Endothelial cell (in vitro differentiated cells): ENCODE measurements around the gene FECH. TPM values are rescaled to one million over a fixed set of nuclear protein-coding genes. Genes with fewer than 3 reads are reported as not detected.
"Not testable (repeated sequence)": the region's sequence is repeated elsewhere in the genome, so short reads cannot be mapped to it uniquely, and the experiment has no call there.

Experiments used
- DNase-seq: peaks from one replicate; pipeline ENCODE4 v3.0.0; 2021; ENCODE audit warnings: low spot score
- H3K27ac Mint-ChIP-seq: one replicate; pipeline ENCODE4 v1.8.0; 2021; ENCODE audit warnings: mixed read lengths, inconsistent platforms; ENCODE audit not compliant: unreplicated experiment
- H3K27me3 Mint-ChIP-seq: one replicate; pipeline ENCODE4 v1.8.0; 2021; ENCODE audit warnings: mild to moderate bottlenecking, moderate library complexity, mixed read lengths, inconsistent platforms; ENCODE audit not compliant: unreplicated experiment
- H3K36me3 Mint-ChIP-seq: one replicate; pipeline ENCODE4 v1.8.0; 2021; ENCODE audit warnings: mild to moderate bottlenecking, low read depth, mixed read lengths, inconsistent platforms; ENCODE audit not compliant: unreplicated experiment
- H3K4me1 Mint-ChIP-seq: one replicate; pipeline ENCODE4 v1.8.0; 2021; ENCODE audit warnings: mild to moderate bottlenecking, mixed read lengths, inconsistent platforms; ENCODE audit not compliant: unreplicated experiment
- H3K4me3 Mint-ChIP-seq: one replicate; pipeline ENCODE4 v1.8.0; 2021; ENCODE audit warnings: mild to moderate bottlenecking, mixed read lengths, inconsistent platforms; ENCODE audit not compliant: unreplicated experiment
- H3K9me3 Mint-ChIP-seq: one replicate; pipeline ENCODE4 v1.8.0; 2021; ENCODE audit warnings: mixed read lengths, inconsistent platforms; ENCODE audit not compliant: unreplicated experiment
- CTCF ChIP-seq: fragments of 200-600 bp; sonication (generic); IDR thresholded peaks from one replicate; pipeline ENCODE4 v1.5.0; 2021; ENCODE audit warnings: antibody characterized with exemption; ENCODE audit not compliant: unreplicated experiment
- total RNA-seq: library from RNA; stranded (reverse); fragmentation: NEBNext Ultra II Directional; extraction: Animal tissue kit (Norgen Biotek cat#: 25700); gene quantifications from one replicate; pipeline ENCODE4 v1.2.1, GENCODE V29; 2021; ENCODE audit not compliant: unreplicated experiment

The FECH gene
- total RNA-seq, 1 donor from 2014 or later: 51.6 TPM

GRCh38 chr18:57523171-57523956, 63.1 kb downstream of the FECH start:
- Mint-ChIP-seq H3K9me3 (no peaks in the 10 kb centered on the region), H3K27ac (no peak overlapping the region), H3K27me3 (no peaks in the 10 kb centered on the region), H3K36me3 (no peaks in the 10 kb centered on the region), H3K4me1 (no peaks in the 10 kb centered on the region), H3K4me3 (no peak overlapping the region)
- no peak for DNase-seq
- TF ChIP-seq CTCF: no peak

- DNase-seq, H3K9me3 Mint-ChIP-seq, H3K27ac Mint-ChIP-seq, H3K4me3 Mint-ChIP-seq, H3K27me3 Mint-ChIP-seq, H3K36me3 Mint-ChIP-seq, H3K4me1 Mint-ChIP-seq: not testable (repeated sequence)
Observed at GRCh38 chr18:57522348-57522747, 64.2 kb downstream of the FECH start.

- H3K36me3 Mint-ChIP-seq: no peaks in the 10 kb centered on the region
- H3K4me1 Mint-ChIP-seq: peaks cover 4% of the 10 kb centered on the region
- no peak for DNase-seq
- no peaks in the 10 kb centered on the region for H3K27me3 Mint-ChIP-seq
- no peaks in the 10 kb centered on the region for H3K9me3 Mint-ChIP-seq
- H3K27ac Mint-ChIP-seq: no peak overlapping the region
- no peak for TF ChIP-seq CTCF
- H3K4me3 Mint-ChIP-seq: no peak overlapping the region
Observed at GRCh38 chr18:57519668-57520424, 66.7 kb downstream of the FECH start.

GRCh38 chr18:57518533-57518932, 68.0 kb downstream of the FECH start:
- DNase-seq: no peak
- no peak overlapping the region for H3K4me3 Mint-ChIP-seq
- no peak for TF ChIP-seq CTCF
- no peaks in the 10 kb centered on the region for H3K36me3 Mint-ChIP-seq
- H3K27me3 Mint-ChIP-seq: no peaks in the 10 kb centered on the region
- H3K27ac Mint-ChIP-seq: no peak overlapping the region
- H3K4me1 Mint-ChIP-seq: peaks cover 4% of the 10 kb centered on the region
- no peaks in the 10 kb centered on the region for H3K9me3 Mint-ChIP-seq

GRCh38 chr18:57516056-57516455, 70.4 kb downstream of the FECH start:
- Mint-ChIP-seq H3K27ac (no peak overlapping the region), H3K36me3 (no peaks in the 10 kb centered on the region), H3K4me3 (no peak overlapping the region), H3K27me3 (no peaks in the 10 kb centered on the region), H3K9me3 (no peaks in the 10 kb centered on the region), H3K4me1 (peaks cover 4% of the 10 kb centered on the region)
- TF ChIP-seq CTCF: no peak
- DNase-seq: no peak
